Transverse colon (tissue), 4 donors: ENCODE data around the gene TAT. TPM values are rescaled to one million over a fixed set of nuclear protein-coding genes. Genes with fewer than 3 reads are reported as not detected.

Experiments used
- small RNA-seq, 4 donors: library from RNA; depleted of rRNA; stranded (forward); fragments of <200 nt; gene quantifications; one replicate each; pipeline ENCODE3, GENCODE V24; 2016
- total RNA-seq, 4 donors: library from RNA; depleted of rRNA; stranded (reverse); fragments of >200 nt; gene quantifications; one replicate each; pipeline ENCODE4 v1.1.0, GENCODE V29; 2016

TAT gene
- total RNA-seq, 4 donors from 2014 or later: 0.37 to 3.4 (median 0.79) TPM; not detected in 1

Small RNA genes lying within 50 kb of the gene (small RNA-seq; reads per million reads assigned to genes)
- 0 reads per million in 4 donors for gene RNU6-1061P

Other genes starting within 250 kb of the TAT start
- gene CALB2, start 218.4 kb downstream of the TAT start, total RNA-seq: 1 to 10 TPM in 3 of 4 donors, not detected in 1; 2.0 to 4.0 (median 4.0) TPM
- not detected for gene TLE7, start 135.0 kb downstream of the TAT start, total RNA-seq
- gene ZNF23, start 114.8 kb downstream of the TAT start, total RNA-seq: 10 to 100 TPM in 1 of 4 donors, 1 to 10 TPM in 3; 5.0 to 12.2 (median 7.0) TPM
- gene ZNF19, start 87.8 kb downstream of the TAT start, total RNA-seq: 10 to 100 TPM; 11.6 to 39.8 (median 22.5) TPM
- gene CHST4, start 50.7 kb downstream of the TAT start, total RNA-seq: not detected
- gene MARVELD3, start 49.1 kb upstream of the TAT start, total RNA-seq: 100 to 1,000 TPM; 113 to 381 (median 164) TPM
- gene PHLPP2, start 147.6 kb upstream of the TAT start, total RNA-seq: 10 to 100 TPM; 50.5 to 98.4 (median 89.6) TPM
- gene AP1G1, start 231.7 kb upstream of the TAT start, total RNA-seq: 100 to 1,000 TPM; 104 to 270 (median 121) TPM